AG04450 (cell line): Measurements from ENCODE around the gene CRIP3. TPM values are rescaled to one million over a fixed set of nuclear protein-coding genes. Genes with fewer than 3 reads are reported as not detected.

Source experiments
- CTCF ChIA-PET: fragments of 300-600, 350-600 bp; formaldehyde crosslinking; extraction: SDS; loops from one replicate; lab custom pipeline; 2022; ENCODE audit warnings: antibody characterized with exemption, inconsistent platforms; lab: Charles Lee
- POLR2A ChIA-PET: fragments of 350-600 bp; formaldehyde crosslinking; extraction: SDS; loops from one replicate; lab custom pipeline; 2021; ENCODE audit warnings: antibody characterized with exemption, inconsistent platforms; lab: Yijun Ruan, JAX
- DNase-seq: peaks from one replicate; pipeline ENCODE4 v3.0.0-alpha.2; 2011; ENCODE audit warnings: low read depth, low spot score
- H3K27ac ChIP-seq: one replicate; pipeline ENCODE4 v1.5.1; 2012; ENCODE audit warnings: low read depth, low read length, control low read depth
- H3K27me3 ChIP-seq: one replicate; pipeline ENCODE4 v1.6.0; 2012; ENCODE audit warnings: low read length; ENCODE audit not compliant: control insufficient read depth, insufficient read depth
- H3K4me3 ChIP-seq: 2 replicates; pipeline ENCODE4 v1.5.1; 2011; ENCODE audit warnings: mild to moderate bottlenecking, low read depth, low read length, control low read depth
- H3K9me3 ChIP-seq: 2 replicates; pipeline ENCODE4 v1.5.1; 2012; ENCODE audit warnings: low read length; ENCODE audit not compliant: control insufficient read depth, insufficient read depth
- CTCF ChIP-seq: IDR thresholded peaks from 2 replicates; pipeline ENCODE4 v1.5.1; 2011; ENCODE audit warnings: low read depth, low read length, control low read depth, inconsistent platforms
- polyA plus RNA-seq: library from polyadenylated mRNA; depleted of rRNA; stranded (reverse); fragments of >200 nt; gene quantifications from 2 replicates; pipeline ENCODE4 v1.2.3, GENCODE V29; 2011

Gene CRIP3
- polyA plus RNA-seq, 1 experiment = not detected

- DNase-seq = no peak
- Histone ChIP-seq H3K27ac (no peak within 1 kb of the TSS), H3K27me3 (peaks cover 59% of the 10 kb centered on the region), H3K4me3 (no peak within 1 kb of the TSS), H3K9me3 (no peaks in the 10 kb centered on the region; the same call in 1 of the 2 replicates)
- no peak for TF ChIP-seq CTCF
- POLR2A ChIA-PET = no interaction called here
- CTCF ChIA-PET = interaction anchor here (1.2 to 1.5 kb wide), 3 partner anchors 34 to 69 kb away, joined by 3 to 6 read pairs (median 3); partner anchors contain the start of gene DNPH1
Measured at GRCh38 chr6:43297644-43298564, 10.7 kb downstream of the CRIP3 start, which contains the start of gene SLC22A7. SLC22A7 (plus strand) TSS chr6:43298260; CDS start chr6:43298359, 99 bp downstream.

- H3K27ac ChIP-seq = no peak overlapping the region
- CTCF ChIA-PET = interaction anchor here (0.6 to 1.5 kb wide), 3 partner anchors 33 to 100 kb away, joined by 3 to 6 read pairs (median 4); partner anchors contain the start of gene DNPH1
- H3K4me3 ChIP-seq = no peak overlapping the region
- no peak for DNase-seq
- POLR2A ChIA-PET = no interaction called here
- TF ChIP-seq CTCF = no peak
- peaks cover 56% of the 10 kb centered on the region for H3K27me3 ChIP-seq
- H3K9me3 ChIP-seq = no peaks in the 10 kb centered on the region; the same call in 1 of the 2 replicates
Measured at GRCh38 chr6:43296780-43297497, 11.7 kb downstream of the CRIP3 start.

- no peak for TF ChIP-seq CTCF
- ChIA-PET CTCF (interaction anchor here (1.1 kb wide), 1 partner anchor 65 kb away, joined by 3 read pairs; no protein-coding TSS in a partner anchor), POLR2A (no interaction called here)
- Histone ChIP-seq H3K4me3 (no peak overlapping the region), H3K9me3 (no peaks in the 10 kb centered on the region; the same call in 1 of the 2 replicates), H3K27me3 (peaks cover 43% of the 10 kb centered on the region), H3K27ac (no peak overlapping the region)
- no peak for DNase-seq
Measured at GRCh38 chr6:43295456-43295855, 13.2 kb downstream of the CRIP3 start.

GRCh38 chr6:43294536-43294935 lies 14.1 kb downstream of the CRIP3 start:
- no peak for TF ChIP-seq CTCF
- Histone ChIP-seq H3K27ac (no peak overlapping the region), H3K4me3 (no peak overlapping the region), H3K9me3 (no peaks in the 10 kb centered on the region; the same call in 1 of the 2 replicates), H3K27me3 (peaks cover 42% of the 10 kb centered on the region)
- ChIA-PET POLR2A (no interaction called here), CTCF (no interaction called here)
- no peak for DNase-seq
